Stimulated activated CD4-positive, alpha-beta T cell treated with anti-CD3 and anti-CD28 coated beads, TNF-alpha, amount 100 ng/mL, for 4 hours (primary cell): ENCODE data around the gene ATG9B.

Experiments
- DNase-seq, 3 experiments: peaks; one replicate each; pipeline ENCODE4 v3.0.0-alpha.2; 2020; ENCODE audit warnings: low read depth in 3 of 3

The ATG9B gene

DNA sequence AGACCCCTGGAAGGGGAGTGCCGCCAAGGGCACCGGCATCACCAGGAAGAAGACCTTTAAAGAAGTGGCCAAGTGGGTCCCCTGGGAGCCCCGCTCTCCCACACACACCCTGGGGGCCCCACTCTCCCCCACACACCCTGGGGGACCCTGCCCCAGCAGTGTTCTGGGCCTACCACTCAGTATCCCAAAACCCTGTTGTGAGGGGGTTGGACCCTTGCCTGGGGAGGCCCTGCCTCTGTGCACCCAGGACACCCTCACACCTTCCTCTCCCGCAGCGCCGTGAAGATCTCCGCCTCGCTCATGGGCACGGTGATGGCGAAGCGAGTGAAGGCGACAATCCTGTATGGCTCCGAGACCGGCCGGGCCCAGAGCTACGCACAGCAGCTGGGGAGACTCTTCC, 22.7 kb downstream of the ATG9B start:
- DNase-seq: no peak

DNA sequence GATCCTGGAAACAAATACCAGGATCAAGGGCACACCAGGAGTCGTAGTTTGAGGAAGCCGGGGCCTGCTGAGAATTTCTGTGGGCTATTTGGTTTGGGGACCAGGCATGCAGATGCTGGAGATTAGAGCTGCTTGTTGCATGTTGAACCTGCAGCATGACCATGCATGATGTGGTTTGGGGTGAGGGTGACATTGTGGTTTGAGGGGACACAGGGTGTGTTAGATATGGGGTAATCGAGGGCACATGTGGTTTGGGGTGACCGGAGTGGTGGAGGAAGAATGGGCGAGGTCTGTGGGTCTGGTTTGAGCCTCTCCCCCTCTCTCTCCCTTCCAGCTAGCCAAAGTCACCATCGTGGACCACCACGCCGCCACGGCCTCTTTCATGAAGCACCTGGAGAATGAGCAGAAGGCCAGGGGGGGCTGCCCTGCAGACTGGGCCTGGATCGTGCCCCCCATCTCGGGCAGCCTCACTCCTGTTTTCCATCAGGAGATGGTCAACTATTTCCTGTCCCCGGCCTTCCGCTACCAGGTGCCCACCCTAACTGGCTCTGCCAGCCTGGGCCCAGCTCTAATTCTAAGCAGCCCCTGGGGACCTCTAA, 23.3 kb downstream of the ATG9B start:
- DNase-seq: no peak

DNA sequence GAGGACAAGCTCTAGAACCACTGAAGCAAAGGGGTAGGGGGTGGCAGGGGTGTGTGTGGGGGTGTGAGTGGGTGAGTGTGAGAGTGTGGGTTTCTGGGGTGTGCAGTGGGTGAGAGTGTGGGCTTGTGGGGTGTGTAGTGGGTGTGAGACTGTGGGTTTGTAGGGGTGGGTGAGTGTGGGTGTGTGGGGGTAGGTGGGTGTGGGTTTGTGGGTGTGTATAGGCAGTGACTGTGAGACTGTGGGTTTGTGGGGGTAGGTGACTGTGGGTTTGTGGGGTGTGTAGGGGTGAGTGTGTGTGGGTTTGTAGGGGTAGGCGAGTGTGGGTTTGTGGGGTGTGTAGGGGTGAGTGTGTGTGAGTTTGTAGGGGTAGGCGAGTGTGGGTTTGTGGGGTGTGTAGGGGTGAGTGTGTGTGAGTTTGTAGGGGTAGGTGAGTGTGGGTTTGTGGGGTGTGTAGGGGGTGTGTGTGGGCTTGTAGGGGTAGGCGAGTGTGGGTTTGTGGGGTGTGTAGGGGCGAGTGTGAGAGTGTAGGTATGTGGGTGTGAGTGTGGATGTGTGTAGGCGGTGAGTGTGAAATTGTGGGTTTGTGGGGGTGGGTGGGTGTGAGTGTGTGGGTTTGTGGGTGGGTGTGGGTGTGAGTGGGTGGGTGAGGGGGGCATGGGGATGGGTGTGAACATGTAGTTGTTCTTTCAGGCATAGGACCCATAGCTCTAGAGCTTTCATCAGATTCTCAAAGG, 24.6 kb downstream of the ATG9B start:
- DNase-seq: no peak

DNA sequence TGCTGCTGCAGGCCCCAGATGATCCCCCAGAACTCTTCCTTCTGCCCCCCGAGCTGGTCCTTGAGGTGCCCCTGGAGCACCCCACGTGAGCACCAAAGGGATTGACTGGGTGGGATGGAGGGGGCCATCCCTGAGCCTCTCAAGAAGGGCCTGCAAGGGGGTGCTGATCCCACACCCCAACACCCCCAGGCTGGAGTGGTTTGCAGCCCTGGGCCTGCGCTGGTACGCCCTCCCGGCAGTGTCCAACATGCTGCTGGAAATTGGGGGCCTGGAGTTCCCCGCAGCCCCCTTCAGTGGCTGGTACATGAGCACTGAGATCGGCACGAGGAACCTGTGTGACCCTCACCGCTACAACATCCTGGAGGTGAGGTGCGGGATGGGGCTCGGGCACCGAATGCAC, 25.3 kb downstream of the ATG9B start:
- DNase-seq: no peak

DNA sequence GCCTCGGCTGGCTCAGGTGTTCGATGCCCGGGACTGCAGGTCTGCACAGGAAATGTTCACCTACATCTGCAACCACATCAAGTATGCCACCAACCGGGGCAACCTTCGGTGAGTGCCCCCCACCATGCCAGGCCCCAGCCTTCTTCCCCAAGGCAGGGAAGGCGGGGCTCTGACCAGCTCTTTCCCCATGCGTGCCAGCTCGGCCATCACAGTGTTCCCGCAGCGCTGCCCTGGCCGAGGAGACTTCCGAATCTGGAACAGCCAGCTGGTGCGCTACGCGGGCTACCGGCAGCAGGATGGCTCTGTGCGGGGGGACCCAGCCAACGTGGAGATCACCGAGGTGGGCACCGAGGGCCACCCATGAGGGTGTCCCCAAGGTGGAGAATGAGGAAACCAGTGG, 26.0 kb downstream of the ATG9B start:
- no peak for DNase-seq

DNA sequence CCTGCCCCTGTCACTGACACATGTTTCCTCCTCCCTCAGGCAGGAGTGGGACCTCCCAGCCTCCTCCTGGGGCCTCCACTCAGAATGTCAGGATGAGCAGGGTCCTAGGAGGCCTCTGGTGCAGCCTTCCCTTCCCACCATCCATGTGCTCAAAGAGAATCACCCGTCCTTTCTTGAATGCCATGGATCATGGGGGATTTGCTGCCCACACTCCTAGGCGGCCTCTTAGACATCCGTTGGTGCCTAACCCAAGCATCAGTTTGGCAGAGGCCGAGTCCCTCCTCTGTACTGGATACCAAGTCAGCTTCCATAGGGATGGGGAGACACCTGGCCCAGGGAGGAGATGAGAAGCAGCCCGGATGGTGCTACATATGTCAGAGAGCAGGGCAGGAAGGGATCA, 26.5 kb downstream of the ATG9B start:
- DNase-seq: no peak

DNA sequence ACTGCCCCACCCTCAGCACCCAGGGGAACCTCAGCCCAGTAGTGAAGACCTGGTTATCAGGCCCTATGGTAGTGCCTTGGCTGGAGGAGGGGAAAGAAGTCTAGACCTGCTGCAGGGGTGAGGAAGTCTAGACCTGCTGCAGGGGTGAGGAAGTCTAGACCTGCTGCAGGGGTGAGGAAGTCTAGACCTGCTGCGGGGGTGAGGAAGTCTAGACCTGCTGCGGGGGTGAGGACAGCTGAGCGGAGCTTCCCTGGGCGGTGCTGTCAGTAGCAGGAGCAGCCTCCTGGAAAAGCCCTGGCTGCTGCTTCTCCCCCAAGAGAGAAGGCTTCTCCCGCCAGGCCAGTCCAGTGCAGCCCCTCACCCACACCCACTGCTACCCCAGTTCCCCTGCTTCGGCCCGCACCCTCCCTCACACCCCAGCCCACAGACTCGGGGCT, 27.2 kb downstream of the ATG9B start:
- no peak for DNase-seq

DNA sequence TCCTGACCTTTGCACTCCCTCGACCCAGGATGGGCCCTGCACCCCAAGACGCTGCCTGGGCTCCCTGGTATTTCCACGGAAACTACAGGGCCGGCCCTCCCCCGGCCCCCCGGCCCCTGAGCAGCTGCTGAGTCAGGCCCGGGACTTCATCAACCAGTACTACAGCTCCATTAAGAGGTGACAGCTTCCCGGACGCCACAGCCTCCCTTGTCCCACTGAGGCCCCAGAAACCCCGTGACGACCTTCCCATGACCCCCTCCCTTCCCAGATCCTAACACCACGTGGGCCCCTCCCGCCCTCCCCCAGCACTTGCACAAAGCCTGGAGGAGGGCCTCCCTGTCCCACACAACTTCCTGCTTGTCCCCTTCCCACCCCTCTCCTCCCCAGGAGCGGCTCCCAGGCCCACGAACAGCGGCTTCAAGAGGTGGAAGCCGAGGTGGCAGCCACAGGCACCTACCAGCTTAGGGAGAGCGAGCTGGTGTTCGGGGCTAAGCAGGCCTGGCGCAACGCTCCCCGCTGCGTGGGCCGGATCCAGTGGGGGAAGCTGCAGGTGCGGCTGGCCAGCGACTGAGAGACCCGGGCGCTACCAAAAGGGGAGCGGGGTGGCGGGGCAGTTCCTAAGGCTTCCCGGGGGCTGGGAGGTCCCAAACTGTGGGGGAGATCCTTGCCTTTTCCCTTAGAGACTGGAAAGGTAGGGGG, 27.8 kb downstream of the ATG9B start:
- DNase-seq: no peak

DNA sequence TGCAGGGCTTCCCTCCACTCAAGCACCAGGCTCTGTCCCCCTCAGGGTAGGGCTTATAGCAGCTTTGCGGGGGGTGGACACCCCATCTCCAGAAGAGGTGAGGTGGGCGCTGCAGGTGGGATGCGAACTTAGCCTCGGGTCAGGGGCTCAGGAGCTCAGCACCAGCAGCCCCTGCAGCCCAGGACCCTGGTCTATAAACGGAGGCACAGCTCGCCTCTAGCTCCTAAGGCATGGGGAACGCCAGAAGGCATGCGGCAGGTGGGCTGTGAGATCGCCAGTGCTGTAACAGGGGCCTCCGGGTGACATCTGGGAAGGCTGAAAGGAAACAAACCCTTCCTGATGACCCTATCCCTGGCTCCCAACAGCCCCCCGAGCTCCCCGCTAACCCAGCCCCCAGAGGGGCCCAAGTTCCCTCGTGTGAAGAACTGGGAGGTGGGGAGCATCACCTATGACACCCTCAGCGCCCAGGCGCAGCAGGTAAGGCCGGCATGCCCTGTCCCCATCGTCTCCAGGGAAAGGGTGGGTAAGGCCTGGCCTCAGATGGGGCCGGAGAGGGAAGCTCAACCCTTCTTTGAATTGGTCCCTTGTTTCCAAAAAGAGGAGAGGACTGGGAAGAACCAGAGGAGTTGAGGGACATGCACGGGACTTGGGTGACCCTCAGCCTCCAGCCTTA, 29.3 kb downstream of the ATG9B start:
- no peak for DNase-seq

DNA sequence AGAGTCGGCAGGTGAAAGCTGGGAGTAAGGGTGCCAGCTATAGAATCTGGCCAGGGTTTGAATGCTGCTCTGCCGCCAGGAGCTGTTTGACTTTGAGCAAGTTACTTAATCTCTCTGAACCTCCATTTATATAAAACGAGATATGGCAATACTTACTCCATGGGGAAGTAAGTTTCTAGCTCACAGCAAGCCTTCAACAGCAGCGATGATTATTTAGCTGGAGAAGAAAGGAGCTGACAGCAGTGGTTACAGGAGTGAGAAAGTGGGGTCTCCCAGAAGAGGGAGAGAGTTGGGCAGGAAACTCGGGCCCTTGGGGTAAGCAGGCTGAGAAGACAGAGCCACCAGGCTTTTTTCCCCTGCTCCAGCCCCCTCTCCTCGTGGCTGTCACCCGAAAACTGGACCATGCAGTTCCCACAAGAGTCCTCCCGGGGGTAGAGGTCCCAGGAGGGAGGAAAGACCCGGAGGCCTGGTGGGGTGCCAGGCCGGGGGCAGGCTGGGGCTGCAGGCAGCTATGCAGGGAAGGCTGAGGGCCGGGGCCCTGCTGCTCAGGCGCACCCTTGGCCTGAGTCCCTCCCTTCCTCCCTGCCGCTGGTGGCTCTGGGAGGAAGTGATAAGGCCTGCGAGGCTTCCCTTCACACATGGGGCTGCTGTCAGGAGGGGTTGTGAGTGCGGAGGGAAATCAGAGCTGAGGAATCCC, 30.0 kb downstream of the ATG9B start:
- DNase-seq: no peak

DNA sequence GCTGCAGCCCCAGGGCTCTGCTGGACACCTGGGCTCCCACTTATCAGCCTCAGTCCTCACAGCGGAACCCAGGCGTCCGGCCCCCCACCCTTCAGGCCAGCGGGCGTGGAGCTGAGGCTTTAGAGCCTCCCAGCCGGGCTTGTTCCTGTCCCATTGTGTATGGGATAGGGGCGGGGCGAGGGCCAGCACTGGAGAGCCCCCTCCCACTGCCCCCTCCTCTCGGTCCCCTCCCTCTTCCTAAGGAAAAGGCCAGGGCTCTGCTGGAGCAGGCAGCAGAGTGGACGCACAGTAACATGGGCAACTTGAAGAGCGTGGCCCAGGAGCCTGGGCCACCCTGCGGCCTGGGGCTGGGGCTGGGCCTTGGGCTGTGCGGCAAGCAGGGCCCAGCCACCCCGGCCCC, 30.8 kb downstream of the ATG9B start:
- no peak for DNase-seq

DNA sequence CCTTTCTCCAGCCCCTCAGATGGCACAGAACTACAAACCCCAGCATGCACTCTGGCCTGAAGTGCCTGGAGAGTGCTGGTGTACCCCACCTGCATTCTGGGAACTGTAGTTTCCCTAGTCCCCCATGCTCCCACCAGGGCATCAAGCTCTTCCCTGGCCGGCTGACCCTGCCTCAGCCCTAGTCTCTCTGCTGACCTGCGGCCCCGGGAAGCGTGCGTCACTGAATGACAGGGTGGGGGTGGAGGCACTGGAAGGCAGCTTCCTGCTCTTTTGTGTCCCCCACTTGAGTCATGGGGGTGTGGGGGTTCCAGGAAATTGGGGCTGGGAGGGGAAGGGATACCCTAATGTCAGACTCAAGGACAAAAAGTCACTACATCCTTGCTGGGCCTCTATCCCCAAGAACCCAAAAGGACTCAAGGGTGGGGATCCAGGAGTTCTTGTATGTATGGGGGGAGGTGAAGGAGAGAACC, 31.4 kb downstream of the ATG9B start:
- DNase-seq: no peak

DNA sequence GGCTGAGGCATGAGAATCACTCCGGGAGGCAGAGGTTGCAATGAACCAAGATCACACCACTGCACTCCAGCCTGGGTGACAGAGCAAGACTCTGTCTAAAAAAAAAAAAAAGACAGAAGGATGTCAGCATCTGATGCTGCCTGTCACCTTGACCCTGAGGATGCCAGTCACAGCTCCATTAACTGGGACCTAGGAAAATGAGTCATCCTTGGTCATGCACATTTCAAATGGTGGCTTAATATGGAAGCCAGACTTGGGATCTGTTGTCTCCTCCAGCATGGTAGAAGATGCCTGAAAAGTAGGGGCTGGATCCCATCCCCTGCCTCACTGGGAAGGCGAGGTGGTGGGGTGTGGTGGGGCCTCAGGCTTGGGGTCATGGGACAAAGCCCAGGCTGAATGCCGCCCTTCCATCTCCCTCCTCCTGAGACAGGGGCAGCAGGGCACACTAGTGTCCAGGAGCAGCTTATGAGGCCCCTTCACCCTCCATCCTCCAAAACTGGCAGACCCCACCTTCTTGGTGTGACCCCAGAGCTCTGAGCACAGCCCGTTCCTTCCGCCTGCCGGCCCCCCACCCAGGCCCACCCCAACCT, 32.1 kb downstream of the ATG9B start:
- no peak for DNase-seq

DNA sequence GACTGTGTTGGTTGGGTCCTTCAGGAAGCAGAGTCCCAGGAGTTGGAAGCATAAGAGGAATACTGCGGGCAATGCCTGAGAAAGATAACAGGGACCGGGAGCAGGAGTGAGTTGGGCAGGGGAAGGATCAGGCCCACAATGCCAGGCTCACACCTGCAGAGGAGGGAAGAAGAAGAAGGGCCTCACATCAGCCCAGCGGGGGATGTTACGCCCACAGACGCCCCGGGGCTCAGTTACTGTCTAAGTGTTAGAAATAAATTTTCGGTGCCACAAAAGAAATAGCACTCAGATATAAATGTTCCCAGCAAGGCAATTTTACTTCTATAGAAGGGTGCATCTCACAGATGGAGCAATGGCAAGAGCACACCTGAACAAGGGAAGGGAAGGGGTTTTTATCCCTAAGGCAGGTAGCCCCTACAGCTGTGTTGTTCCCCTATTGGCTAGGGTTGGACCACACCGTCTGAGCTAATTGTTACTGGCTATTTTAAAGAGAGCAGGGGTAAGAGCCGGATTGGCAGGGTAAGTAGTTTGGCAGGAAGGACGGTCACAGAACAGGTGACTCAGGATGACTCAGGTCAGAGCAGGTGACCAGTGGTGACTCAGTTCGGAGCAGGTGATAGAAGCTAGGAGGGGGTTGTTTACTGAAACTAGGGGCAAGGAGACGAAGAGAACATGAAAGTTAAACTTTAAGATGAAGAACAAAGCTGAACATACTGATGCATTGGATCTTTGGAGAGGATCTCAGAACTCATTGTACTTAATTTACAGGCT, 33.7 kb downstream of the ATG9B start, which contains the start of gene NOS3:
TSS of gene NOS3 (plus strand) at position 602 of the 771 bp plus-strand sequence. CDS start 2,787 bp downstream, outside the sequence.
- no peak for DNase-seq

DNA sequence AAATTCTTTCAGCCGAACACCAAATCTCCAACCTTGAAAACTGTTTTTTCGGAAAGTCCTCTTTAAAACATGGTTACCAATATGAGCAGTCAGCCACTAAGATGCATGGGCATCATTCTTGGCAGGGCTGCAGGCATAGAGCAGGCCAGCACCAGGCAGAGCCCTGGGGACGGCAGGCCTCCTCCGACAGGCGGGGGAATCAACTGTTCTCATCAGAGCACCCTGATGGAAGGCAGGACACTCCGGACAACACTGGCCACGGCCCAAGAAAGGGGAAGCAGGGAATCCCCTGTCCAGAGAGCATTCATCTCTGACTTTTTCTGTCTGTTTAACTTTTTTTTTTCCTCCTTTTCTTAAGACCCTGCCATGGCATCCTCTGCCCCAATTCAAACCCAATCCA, 34.8 kb downstream of the ATG9B start:
- no peak for DNase-seq

DNA sequence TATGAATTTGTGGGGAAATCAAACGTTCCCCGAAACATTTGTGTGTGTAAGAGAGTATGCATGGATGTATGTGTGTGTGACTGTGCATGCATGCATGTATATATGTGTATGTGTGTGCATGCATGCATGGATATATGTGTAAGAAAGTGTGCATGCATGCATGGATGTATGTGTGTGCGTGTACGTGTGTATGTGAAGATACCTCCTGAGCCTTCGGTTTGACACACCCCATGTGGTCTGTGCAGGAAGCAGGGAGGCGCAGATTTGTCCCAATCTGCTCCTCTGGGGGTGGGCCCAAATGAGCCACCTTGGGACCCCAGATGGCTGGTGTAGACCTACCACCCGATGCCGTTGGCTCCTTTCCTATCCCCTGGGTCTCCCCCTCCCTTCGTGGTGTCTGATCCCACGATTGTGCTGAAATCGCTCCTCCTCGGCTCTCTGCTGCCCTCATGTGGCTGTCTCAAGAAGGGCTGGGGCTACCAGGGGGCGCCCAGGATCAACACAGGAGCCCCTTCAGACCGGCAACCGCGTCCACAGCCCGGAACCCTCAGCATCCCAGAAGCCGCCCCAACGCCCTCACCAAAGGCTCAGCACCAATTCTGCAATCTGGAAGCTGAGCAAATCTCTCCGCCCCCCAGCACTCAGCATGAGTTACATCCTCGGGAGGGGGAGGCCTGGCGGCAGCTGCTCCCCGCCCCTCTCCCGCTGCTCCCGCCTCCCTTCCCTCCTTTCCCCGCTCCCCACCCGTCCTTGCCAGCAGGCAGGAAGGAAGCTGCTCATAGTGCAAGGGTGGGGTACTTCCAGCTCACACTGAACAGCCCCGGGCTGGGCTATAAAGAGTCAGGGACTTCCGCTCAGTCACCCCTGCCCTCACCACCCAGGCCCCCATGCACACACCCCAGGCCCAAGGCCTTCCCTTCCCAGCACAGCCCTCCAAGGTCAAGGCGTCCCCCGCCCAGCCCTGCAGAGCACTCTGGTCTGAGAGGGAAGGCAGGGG, 35.8 kb downstream of the ATG9B start:
- DNase-seq: peak in 2 of 3 experiments; percentile 44 to 56

DNA sequence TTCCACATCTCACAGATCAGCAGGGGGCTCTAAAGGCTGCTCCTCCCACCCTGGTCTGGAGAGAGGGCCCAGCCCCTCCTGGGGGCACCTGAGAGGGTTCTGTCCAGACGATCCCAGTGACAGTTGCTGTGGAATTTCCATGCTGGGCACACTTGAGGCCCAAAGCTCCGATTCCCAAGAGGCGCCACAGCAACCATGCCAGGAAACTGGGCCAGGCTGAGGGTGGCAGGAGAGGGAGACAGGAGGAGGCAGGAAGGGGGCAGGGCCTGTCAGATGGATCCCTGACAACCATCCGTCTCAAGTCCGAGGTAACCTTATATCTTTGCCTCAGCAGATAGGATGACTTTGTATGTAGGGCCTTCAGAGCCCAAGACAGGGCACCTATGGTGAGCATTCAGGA, 37.7 kb downstream of the ATG9B start:
- DNase-seq: no peak

DNA sequence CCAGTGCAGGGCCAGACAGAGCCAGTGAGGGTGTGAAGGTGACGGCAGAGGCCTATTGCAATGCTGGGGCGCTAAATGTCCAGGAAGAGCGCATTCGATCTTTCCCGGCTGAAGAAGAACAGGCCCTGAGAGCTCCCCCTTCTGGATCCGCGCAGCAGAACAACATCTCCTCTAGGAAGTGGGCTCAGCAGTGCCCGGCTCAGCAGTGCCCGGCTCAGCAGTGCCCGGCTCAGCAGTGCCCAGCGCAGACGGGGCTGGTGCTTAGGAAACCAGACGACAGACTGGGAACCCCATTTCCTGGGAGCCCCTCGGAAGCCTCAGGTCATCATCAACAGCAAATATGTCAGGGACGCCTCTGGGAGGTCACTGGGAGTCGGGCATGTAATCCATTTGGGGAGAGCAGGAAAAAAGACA, 38.2 kb downstream of the ATG9B start:
- DNase-seq: no peak

DNA sequence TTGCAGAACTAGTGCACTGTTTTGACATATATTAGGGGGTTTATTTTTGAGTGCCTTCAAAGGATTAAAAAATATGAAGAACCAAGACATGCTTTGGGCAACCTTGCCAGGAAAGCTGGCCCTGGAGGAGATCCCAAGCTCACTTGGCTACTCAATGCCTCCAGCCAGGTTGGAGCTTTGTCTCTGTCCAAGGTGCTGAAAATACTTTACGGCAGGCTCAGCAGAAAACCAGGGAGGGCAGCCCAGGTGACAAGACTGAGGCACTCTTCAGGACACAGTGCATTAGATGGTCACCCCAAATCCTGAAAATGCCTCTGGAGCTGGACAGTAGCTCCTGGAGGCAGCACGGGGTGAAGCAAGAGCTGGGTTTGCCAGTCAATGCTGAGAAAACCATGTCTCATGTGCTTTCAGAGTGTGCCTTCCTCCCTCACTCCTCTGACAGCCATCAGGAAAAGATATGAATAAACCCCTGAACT, 40.4 kb downstream of the ATG9B start:
- DNase-seq: no peak
